ENCODE data around the gene MAP3K13.
A peak's percentile ranks its signal among the peaks of the same experiment; 100 is the strongest.
"Not testable (repeated sequence)": the region's sequence is repeated elsewhere in the genome, so short reads cannot be mapped to it uniquely, and the experiment has no call there.

MAP3K13 gene

DNA sequence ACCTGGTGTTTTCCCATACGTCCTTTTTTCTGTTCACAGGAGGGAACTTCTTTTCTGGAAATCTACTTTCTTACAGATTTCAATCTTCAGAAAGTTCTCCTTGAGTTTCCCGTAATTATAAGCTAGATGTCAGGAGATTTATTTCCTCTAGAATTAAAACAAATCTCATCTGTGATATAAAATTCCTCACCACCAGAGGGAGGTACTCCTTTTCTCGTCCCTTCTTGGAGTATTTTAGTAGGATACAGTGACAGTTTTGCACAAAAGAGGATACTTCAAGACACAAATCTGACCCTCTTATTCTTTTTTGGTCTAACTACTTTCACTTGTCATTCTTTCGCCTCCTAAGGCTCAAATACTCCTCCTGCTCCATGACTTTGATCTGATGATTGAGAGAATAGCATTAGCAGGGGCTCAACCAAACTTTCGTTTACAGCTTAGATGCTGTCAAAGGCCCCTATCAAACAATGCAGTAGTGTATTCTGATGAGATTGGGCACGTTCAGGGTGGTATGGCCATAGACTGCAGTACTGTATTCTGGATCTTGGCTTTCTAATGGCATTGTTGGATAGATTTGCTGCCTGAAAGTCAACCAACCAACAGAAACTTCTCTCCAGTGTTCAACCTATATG, 97.9 kb downstream of the MAP3K13 start:
- no peak for DNase-seq

DNA sequence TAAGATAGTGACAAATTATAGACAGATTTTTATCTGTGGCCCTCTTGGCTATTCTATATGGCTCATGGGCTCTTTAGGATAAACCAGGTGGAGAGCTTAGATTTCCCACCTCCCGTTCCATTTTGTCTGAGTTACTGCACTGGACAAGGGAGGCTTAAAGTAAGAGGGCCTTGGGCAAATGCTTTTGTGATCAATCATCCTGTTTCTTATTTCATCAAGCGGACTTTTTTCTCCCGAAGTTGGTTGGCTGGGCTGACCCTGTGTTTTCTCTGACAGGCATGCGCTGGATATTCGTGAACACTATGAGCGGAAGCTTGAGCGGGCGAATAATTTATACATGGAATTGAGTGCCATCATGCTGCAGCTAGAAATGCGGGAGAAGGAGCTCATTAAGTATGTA, 102.5 kb downstream of the MAP3K13 start:
- no peak for DNase-seq

DNA sequence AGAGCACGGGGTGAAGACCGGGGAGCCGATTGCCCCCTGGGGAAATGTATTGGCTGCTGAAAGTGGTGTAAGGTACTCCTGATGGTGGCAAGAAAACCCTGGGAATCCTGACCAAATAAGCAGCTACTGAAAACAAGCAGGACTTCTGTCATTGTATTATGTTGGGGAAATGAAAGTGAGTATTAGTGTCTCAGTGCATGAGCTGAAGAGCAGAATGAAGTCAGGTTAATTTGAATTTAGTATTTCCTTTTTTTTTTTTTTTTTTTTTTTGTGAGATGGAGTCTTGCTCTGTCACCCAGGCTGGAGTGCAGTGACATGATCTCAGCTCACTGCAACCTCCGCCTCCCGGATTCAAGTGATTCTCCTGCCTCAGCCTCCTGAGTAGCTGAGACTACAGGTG, 103.2 kb downstream of the MAP3K13 start:
- DNase-seq: not testable (repeated sequence)

DNA sequence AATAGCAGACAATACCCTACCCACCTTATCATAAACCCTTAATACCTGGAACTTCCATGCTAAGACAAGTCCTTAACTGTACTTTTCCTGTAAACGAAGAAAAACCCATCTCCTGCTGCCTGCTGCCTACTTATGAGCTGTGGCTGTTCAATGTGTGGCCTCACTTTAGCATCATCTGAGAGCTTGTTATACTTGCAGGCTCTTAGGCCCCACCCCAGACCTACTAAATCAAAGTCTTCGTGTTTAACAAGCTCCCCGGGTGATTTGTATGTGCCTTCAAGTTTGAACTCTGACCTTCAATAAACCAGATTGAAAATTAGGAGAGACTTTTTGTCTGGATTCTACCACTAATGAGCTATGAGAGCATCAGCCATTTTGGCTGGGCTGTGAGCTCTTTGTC, 106.6 kb downstream of the MAP3K13 start:
- DNase-seq: no peak

DNA sequence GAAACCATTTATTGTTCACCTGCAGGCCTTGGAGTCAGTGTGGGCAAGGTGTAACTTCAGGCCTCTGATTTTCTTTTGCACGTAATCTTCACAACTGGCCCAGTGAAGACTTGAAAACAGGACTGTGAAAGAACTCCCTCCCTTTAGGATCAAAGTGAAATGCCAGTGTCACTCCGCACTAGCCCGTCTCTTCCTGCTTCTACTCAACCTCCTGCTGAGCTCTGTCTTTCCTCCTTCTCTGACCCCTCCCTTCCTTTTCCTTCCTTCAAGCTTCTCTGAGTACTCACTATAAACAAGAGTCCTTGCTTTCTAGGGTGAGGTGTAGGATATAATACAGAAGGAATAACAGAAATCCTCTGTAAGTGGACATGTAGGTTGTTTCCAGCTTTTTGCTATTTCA, 107.4 kb downstream of the MAP3K13 start:
- DNase-seq: no peak

DNA sequence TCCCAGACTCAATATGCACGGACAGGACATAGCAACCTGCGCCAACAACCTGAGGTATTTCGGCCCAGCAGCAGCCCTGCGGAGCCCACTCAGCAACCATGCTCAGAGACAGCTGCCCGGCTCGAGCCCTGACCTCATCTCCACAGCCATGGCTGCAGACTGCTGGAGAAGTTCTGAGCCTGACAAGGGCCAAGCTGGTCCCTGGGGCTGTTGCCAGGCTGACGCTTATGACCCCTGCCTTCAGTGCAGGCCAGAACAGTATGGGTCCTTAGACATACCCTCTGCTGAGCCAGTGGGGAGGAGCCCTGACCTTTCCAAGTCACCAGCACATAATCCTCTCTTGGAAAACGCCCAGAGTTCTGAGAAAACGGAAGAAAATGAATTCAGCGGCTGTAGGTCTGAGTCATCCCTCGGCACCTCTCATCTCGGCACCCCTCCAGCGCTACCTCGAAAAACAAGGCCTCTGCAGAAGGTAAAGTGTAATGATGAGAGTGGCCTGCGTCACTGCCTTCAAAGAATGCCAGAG, 110.4 kb downstream of the MAP3K13 start:
- no peak for DNase-seq

DNA sequence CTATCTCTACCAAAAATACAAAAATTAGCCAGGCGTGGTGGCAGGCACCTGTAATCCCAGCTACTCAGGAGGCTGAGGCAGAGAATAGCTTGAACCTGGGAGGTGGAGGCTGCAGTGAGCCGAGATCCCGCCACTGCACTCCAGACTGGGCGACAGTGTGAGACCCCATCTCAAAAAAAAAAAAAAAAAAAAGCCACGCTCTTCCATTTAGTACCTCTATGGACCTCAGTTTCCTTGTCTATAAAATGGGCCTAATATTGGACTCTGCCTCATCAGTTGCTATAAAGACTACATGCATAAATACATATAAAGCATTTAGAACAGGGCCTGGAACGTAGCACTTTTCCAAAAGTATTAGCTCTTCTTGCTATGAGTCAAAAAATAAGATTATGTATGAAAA, 112.0 kb downstream of the MAP3K13 start:
- DNase-seq: not testable (repeated sequence)

DNA sequence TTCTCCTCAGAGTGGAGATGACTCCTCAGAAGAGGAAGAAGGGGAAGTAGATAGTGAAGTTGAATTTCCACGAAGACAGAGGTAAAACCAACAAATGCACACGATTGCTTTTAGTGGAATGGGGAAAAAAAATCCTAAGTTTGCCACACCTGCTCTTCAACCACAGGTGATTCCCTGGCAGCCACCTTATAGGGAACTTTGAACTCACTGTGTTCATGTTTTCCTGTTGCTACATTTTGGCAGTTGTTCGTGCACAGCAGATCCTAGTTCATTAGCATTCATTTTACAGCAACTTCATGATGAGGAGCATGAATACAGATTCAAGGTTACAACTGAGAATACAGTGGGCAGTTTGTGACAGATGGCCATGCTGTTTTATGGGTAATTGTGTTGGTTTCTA, 114.4 kb downstream of the MAP3K13 start:
- DNase-seq: no peak

DNA sequence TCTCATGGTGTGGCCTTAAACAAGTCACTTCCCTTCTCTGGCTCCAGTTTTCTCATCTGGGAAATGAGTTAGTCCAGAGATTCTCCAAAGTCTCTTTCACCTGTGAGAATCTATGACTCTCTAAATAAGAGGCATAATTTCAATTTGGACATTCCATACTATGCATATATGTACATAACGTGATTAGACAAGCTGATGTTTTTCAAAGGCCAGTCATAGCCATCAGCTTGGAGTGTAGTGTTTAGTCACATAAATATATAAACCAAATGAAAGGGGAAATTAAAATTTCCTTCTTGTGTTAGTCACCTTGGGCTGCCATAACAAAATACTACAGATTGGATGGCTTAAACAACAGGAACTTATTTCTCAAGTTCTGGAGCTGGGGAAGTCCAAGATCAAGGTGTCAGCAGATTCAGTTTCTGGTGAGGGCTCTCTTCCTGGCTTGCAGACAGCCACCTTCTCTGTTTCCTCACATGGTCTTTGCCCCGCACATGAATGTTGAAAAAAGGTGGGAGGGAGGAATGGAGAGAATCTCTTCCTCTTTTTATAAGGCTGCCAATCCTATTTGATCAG, 116.5 kb downstream of the MAP3K13 start:
- DNase-seq: no peak

DNA sequence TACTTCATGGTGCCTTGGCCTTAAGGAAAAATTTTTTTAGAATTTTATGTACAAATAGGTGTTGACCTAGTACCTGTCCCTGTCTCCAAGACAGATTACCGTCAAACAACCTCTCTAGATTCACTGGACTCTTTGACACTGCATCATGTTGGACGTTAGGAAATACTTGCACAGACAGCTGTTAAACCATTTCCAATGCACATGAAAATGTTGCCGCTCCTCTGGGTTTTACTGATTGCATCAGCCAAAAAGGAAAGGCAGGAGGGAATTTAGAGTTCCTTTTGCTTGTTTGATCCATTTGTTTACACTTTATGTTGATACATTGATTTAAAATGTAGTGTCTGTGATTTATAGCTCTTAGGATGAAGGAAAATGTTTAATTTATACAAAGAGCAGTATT, 121.4 kb downstream of the MAP3K13 start:
- no peak for DNase-seq

DNA sequence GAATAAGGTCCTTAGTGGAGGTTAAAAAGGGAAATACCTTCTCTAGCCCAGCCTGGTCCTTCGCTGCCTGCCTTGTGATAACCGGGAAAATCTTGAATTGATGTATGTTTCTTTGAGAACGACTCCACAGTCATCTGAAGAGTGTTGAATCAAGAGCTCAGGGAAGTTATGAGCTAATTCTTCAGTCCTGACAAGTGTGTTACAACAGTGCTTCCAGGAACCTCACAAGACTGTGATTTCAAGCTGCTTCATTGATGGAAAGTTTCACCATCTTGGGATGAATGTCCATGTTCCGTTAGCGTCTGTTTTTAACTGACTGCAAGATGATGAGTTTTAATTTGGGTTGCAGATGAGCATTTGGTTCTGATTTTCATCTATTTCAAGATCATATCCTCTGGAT, 123.5 kb downstream of the MAP3K13 start:
- DNase-seq: no peak

DNA sequence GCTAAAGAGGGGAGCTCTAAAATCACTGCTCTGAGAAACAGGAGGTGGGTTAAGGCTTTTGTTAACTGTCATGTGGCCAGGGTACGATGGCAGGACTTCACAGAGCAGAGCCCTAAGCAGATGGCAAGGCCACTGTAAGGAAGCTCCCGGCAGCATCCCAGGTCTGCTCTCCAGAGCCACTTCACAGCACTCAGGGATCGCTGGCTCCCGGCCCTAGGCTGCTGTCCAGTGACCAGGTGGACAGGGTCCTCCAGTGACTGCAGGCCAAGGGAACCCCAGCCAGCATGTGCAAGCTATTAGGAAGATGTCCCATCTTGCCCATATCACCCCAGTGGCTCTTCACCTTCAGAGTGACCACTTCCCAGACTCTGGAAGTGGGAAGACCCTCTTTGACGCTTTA, 125.5 kb downstream of the MAP3K13 start:
- DNase-seq: no peak

DNA sequence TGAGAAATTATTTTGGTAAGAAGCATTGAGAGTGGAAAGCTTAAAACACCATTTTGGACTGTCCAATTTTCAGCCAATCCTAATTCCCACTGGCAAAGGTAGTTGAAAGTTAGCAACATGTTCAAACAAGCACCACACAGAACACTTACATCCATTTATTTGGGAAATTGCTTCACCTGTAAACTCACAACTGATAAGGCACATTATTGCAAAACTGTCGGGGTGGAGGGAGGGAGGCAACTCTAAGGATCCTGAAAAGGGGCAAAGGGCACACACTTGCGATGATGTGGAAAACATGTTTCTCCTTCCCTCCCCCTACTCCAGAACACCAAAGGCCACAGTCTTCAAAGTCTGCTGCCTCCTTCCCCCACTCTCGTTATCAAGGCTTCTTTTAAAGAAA, 126.5 kb downstream of the MAP3K13 start:
- no peak for DNase-seq

DNA sequence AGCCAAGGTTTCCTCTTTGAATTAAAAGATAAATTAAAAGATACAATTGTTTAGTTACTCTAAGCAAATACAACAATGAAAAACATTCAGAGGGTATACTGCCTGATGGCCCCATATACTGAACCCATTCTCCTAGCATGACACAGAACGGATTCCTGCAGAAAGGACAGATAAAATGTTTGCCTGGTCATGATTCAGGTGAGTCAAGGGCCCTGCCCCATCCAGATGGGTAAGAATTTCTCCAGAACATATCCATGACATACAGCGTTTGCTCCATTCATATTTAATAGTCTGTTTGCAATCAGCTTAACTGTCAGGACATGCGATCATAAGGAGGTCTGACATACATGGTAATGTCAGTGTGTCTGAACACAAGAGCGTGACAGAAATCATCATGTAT, 127.3 kb downstream of the MAP3K13 start:
- DNase-seq: no peak

DNA sequence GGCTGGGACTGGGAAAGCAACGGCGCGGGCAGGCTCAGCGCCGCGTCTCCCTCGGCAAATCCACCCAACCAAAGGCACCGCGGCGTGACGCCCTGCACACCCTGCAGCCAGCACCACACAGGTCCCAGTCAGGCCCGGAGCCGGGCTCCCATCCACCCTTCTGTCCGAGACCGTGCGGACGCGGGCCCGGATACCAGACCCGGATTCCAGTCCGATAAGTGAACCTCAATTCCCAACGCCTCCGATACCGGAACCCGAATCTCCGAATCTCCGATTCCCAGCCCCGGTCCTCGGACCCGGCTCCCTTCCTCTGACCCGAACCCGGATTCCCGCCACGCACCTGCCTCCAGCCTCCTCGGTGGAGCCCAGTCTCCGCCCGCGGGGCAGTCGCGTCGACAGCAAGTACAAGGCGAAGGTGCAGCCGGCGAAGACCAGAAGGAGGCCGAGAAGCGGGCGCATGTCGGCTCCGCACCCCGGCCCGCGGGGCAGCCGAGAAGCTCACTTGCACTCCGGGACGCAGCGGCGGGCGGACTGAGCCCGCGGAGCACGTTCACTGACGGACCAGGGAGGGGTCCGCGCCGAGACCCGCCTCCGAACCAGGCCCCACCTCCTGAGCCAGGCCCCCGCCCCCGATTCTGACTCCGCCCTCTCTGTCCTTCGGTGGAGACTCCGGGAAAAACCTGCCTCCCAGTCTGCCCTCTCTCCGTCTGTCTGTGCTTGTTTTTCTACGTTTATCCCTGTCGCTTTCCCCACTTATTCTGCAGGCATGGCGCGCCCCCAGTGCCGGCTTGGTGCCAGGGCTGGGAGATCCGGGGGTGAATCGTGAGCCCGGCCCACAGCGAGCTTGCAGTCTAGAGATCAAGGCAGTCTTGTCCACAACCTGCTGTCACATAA, 135.8 kb downstream of the MAP3K13 start, which contains the start of gene TMEM41A:
Gene TMEM41A, minus strand, starts transcription at position 533 of the 894 bp plus-strand sequence. Its CDS starts 74 bp downstream, at position 459.
- DNase-seq: peak; percentile 94 to 95

DNA sequence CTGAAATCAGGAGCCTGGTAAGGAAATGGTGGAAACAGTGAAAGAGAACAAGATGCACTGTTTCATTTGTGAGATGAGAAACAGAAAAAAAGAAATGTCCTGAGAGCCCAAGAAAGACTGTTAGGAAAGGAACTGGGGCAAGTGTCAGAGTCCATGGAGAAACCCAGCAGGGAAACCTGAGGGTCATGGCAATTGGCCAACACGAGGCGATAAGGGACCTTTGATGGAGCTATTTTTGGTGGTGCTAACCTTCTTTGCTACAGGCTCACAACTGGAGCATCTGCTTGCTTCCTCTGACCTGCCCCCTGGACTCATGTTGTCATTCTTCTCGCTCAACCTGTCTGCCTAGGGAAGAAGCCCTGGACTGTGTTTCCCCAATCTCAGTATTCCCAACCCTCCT, 140.1 kb downstream of the MAP3K13 start:
- no peak for DNase-seq

DNA sequence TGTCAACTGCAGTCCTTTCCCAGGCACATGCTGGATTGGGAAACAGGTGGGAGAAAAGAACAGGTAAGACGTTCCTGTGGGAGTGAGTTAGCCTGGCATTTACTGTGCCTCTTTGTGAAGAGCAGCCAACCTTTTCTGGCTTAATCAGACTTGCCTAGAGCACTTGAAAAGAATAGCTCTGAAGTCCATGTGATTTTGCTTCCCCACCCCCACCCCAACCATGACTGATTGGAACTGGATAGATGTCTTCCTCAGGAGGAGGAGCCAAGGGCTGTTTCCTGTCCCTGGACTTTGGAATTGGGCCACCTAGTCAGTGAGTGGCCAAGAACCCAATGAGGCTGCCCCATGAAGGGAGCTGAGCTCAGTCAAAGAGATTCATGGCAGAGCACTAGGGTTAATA, 140.6 kb downstream of the MAP3K13 start:
- DNase-seq: no peak

DNA sequence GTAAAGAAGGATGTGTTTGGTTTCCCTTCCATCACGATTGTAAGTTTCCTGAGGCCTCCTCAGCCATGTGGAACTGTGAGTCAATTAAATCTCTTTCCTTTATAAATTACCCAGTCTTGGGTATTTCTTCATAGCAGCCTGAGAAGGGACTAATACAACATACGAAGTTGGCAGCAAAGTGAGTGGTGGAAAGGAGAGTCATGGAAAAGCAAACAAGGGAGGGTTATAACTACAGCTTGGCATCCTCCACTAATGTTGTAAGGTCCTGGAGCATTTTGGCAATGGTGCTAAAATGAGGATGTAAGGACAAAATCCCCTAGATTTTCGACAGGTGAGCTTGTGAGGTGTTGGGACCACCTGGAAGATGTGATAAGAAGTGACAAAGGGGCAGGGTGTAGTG, 141.7 kb downstream of the MAP3K13 start:
- DNase-seq: no peak

DNA sequence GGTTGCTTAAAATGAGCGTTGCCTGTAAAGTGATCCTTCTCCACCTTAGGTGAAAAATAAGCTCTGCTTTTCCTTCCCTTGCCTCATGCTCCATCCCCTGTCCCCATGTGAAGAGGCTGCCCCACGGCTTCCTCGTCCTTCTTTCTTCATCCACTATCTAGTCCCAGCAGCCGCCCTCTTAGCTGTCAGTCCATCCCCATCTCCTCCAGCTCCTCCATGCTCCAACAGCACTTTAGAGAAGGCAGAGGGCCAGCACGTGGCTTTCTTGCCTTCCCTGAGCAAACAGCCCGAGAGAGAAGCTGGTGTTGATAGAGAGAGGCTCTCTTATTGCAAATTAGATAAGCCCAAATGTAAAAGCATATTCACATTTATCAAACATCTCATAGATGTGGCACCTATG, 144.9 kb downstream of the MAP3K13 start:
- no peak for DNase-seq

DNA sequence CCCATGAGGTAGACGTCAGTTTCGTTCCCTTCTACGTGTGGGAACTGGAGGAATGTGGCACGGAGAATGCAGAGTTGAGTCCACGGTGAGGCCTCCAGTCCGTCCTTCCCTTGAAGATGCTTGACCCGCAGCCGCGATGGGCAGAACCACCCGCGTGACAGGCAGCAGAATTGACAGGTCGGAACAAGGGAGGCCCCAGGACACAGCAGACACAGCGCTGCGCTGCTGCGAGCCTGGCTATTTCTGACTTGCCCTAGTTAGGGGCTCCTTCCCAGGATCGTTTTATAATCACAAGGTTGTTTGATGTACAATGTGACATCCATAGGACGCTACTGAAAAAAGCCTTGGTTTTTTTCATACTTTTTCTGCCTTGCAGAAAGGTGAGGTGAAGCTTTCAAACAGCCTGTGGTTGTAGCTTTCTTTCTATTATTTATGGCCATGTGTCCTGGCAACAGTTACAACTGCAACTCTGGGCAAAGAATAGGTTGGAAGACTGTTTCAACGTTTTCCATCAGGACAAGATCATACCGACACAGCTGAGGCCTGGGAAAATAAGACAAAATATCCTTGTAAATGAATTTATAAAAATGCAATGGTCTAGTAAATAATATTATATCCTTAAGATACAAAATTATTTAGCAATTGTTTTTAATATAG, 145.5 kb downstream of the MAP3K13 start:
- DNase-seq: no peak

DNA sequence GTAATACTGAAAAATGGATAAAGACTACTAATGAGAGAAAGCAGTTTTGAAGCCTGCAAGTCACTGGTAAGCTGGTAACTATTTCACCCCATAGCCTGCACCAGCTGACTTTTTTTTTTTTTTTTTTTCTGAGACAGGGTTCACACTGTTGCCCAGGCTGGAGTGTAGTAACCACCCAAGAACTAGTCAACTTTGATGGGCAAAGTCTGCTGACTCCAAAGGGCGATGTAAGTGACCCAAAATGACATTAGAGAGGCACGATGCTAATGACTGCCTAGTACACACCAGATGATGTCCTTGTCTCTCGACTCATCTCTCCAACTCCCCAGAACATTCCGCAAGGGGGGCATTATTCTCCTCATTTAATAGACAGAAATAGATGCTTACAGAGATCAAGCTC, 148.8 kb downstream of the MAP3K13 start:
- DNase-seq: no peak

DNA sequence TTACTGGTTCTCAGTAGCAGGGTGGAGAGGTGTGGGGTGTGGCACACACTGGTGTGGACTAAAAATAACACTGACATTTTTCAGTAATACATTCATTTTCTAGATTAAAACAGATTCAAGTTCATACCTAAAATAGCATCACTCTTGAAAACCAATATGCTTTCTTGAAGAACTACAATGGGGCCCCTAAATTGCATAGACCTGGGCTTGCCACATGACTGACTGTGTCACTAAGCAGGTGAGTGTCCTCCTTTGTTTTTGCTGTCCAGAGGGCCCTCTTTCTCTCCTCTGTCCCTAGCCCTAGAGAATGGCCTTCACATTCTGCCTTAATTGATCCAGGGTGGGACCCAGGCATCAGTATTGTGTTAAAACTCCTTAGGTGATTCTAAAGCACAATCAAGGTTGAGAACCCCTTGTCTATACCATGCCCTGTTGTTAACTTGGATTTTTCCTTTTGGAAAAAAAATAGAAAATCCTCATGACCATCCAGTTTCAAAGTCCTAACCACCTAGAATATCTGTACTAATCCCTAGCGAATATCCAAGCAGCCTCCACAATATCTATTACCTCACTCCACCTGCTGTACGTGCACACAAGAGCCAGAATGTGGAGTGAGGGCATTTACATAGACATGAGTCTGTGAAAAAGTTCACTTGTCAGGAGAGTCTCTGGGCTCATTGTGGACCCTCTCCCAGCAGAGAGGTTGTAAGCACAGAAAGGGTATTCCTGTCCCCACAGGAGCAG, 154.6 kb downstream of the MAP3K13 start:
- no peak for DNase-seq

DNA sequence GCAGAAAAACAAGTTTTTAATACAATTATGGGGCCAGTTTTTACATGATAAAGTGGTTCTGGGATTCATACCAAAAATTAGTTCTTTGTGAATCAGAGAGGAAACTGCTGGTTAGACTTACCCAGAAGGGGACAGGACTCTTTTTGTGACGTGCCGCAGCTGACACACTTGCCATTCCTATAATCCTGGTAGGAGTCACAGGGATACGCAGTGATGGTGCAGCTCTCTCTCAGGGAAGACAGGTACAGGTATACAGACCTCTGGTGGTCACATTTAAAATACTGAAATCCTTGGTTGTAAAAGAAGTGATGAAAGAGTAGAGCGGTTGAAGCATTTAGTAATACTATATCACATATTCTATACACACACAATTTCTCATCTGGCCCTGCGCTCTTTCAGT, 156.1 kb downstream of the MAP3K13 start:
- DNase-seq: no peak

Data from activated CD4-positive, alpha-beta T cell treated with anti-CD3 and anti-CD28 coated beads, Interleukin-2, amount 50 U/mL, for 48 hours (primary cell).